ENCODE measurements around the gene ABHD18.
"Not testable (repeated sequence)": the region's sequence is repeated elsewhere in the genome, so short reads cannot be mapped to it uniquely, and the experiment has no call there.

ABHD18 gene

GRCh38 chr4:127936974-127937373, 28.2 kb upstream of the ABHD18 start:
- TF ChIP-seq, protein P1, sequence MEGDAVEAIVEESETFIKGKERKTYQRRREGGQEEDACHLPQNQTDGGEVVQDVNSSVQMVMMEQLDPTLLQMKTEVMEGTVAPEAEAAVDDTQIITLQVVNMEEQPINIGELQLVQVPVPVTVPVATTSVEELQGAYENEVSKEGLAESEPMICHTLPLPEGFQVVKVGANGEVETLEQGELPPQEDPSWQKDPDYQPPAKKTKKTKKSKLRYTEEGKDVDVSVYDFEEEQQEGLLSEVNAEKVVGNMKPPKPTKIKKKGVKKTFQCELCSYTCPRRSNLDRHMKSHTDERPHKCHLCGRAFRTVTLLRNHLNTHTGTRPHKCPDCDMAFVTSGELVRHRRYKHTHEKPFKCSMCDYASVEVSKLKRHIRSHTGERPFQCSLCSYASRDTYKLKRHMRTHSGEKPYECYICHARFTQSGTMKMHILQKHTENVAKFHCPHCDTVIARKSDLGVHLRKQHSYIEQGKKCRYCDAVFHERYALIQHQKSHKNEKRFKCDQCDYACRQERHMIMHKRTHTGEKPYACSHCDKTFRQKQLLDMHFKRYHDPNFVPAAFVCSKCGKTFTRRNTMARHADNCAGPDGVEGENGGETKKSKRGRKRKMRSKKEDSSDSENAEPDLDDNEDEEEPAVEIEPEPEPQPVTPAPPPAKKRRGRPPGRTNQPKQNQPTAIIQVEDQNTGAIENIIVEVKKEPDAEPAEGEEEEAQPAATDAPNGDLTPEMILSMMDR (IDR thresholded peaks at IDR 0.05; ENCODE audit: control insufficient read depth, extremely low read depth, insufficient read depth), result no peak
- no peak overlapping the region for H3K4me3 ChIP-seq (ENCODE audit: low read depth, low read length)
- DNase-seq (ENCODE audit: low read depth), result no peak

- DNase-seq (ENCODE audit: low read depth), result no peak
- no peak overlapping the region for H3K4me3 ChIP-seq (ENCODE audit: low read depth, low read length)
- TF ChIP-seq, protein P1 (IDR thresholded peaks at IDR 0.05; ENCODE audit: control insufficient read depth, extremely low read depth, insufficient read depth), result no peak
Observed at GRCh38 chr4:127957105-127957504, 8.1 kb upstream of the ABHD18 start.

- H3K4me3 ChIP-seq (ENCODE audit: low read depth, low read length), result no peak overlapping the region
- no peak for DNase-seq (ENCODE audit: low read depth)
- TF ChIP-seq, protein P1 (IDR thresholded peaks at IDR 0.05; ENCODE audit: control insufficient read depth, extremely low read depth, insufficient read depth), result no peak
Observed at GRCh38 chr4:127959794-127960193, 5.4 kb upstream of the ABHD18 start.

DNA sequence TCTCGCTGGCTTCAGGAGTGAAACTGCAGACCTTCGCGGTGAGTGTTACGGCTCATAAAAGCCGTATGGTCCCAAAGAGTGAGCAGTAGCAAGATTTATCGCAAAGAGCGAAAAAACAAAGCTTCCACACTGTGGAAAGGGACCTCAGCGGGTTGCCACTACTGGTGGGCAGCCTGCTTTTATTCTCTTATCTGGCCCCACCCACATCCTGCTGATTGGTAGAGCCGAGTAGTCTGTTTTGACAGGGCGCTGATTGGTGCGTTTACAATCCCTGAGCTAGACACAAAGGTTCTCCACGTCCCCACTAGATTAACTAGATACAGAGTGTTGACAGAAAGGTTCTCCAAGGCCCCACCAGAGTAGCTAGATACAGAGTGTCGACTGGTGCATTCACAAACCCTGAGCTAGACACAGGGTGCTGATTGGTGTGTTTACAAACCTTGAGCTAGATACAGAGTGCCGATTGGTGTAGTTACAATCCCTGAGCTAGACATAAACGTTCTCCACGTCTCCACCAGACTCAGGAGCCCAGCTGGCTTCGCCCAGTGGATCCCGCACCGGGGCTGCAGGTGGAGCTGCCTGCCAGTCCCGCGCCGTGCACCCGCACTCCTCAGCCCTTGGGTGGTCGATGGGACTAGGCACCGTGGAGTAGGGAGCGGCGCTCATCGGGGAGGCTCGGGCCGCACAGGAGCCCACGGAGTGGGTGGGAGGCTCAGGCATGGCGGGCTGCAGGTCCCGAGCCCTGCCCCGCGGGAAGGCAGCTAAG, 1.4 kb upstream of the ABHD18 start:
- DNase-seq (ENCODE audit: low read depth), result not testable (repeated sequence)
- H3K4me3 ChIP-seq (ENCODE audit: low read depth, low read length), result peak overlapping the region; percentile 84

DNA sequence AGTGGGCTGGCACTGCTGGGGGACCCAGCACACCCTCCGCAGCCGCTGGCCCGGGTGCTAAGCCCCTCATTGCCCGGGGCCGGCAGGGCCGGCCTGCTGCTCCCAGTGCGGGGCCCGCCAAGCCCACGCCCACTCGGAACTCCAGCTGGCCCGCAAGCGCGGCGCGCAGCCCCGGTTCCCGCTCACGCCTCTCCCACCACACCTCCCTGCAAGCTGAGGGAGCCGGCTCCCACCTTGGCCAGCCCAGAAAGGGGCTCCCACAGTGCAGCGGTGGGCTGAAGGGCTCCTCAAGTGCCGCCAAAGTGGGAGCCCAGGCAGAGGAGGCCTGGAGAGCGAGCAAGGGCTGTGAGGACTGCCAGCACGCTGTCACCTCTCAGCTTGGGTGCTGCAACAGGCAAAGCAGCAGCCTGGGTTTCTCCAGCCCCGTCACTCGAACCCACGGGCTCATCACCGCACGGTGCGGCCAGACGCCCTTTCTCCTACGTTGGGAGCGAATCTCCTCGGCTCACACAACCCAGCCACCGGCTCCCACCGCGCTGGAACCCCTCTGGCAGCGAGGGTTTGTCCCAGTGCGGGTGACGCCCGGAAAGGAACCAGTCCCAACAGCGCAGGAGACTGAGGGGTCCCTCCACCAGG, 662 bp upstream of the ABHD18 start:
- H3K4me3 ChIP-seq (ENCODE audit: low read depth, low read length), result peak overlapping the region; percentile 84
- not testable (repeated sequence) for DNase-seq (ENCODE audit: low read depth)

DNA sequence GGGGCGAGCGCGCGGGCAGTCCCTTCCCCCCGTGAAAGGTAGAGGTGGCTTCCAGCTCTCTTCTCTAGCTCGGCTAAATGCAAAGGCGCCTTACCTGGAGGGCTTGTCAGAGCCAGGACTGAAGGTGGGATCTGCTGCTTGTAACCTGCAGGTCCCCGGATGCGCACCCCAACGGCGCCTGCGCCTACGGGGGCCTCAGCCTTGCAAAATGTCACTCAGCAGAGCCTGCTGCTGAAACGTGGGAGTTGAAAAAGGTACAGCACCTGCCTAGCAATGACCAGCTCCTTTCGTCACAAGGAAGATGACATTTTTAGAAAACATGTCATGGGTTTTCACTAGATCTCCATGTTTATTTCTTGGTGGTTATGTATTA, 583 bp downstream of the ABHD18 start:
- H3K4me3 ChIP-seq (ENCODE audit: low read depth, low read length), result peak overlapping the region; percentile 84
- peak; percentile 25 for DNase-seq (ENCODE audit: low read depth)
- TF ChIP-seq, protein P1 (IDR thresholded peaks at IDR 0.05; ENCODE audit: control insufficient read depth, extremely low read depth, insufficient read depth), result no peak

- TF ChIP-seq, protein P1 (IDR thresholded peaks at IDR 0.05; ENCODE audit: control insufficient read depth, extremely low read depth, insufficient read depth), result no peak
- DNase-seq (ENCODE audit: low read depth), result no peak
- H3K4me3 ChIP-seq (ENCODE audit: low read depth, low read length), result no peak overlapping the region
Observed at GRCh38 chr4:127967141-127967775, 2.1 kb downstream of the ABHD18 start.
